ENCODE results near the gene CDH23.

GRCh38 chr10:71747551-71748523, 351.1 kb downstream of the CDH23 start:
- TF ChIP-seq POLR2A (IDR thresholded peaks at IDR 0.05; ENCODE audit: low read length): no peak
- no peak for TF ChIP-seq GATA1 (IDR thresholded peaks at IDR 0.05; ENCODE audit: low read depth, low read length)

Measured in erythroblast (primary cell).